Upper lobe of left lung (tissue), 6 donors: ENCODE results near the gene AQP3. TPM values are rescaled to one million over a fixed set of nuclear protein-coding genes. Genes with fewer than 3 reads are reported as not detected.

Experiments
- ATAC-seq, 2 donors: fragments of 200-7000 bp; cut with Tn5 transposase; one replicate each; pipeline ENCODE4 v1.9.1; 2022; ENCODE audit warnings: mild to moderate bottlenecking in 2 of 2, moderate library complexity in 2 of 2; ENCODE audit not compliant: low FRiP score in 2 of 2
- DNase-seq, 2 donors: peaks; one replicate each; pipeline ENCODE4 v3.0.0-alpha.2; 2019 to 2020
- H3K27ac ChIP-seq, 4 donors: fragments of 200-600 bp; sonication (generic); one replicate each; pipeline ENCODE4 v1.5.1; 2016 to 2019
- H3K27me3 ChIP-seq, 4 donors: fragments of 200-600 bp; sonication (generic); one replicate each; pipeline ENCODE4 v1.5.1; 2017 to 2019
- H3K36me3 ChIP-seq, 4 donors: fragments of 200-600 bp; sonication (generic); one replicate each; pipeline ENCODE4 v1.5.1; 2016 to 2019
- H3K4me1 ChIP-seq, 4 donors: fragments of 200-600 bp; sonication (generic); one replicate each; pipeline ENCODE4 v1.5.1; 2018 to 2019
- H3K4me3 ChIP-seq, 4 donors: fragments of 200-600 bp; sonication (generic); one replicate each; pipeline ENCODE4 v1.5.1; 2017 to 2019; ENCODE audit warnings: mild to moderate bottlenecking in 2 of 4, moderate library complexity in 1 of 4
- H3K9me3 ChIP-seq, 4 donors: fragments of 200-600 bp; sonication (generic); one replicate each; pipeline ENCODE4 v1.5.1; 2018 to 2019
- CTCF ChIP-seq, 6 experiments: fragments of 450-650 bp in 4 of 6; fragments of 200-600 bp in 2 of 6; sonication (generic) in 2 of 6; IDR thresholded peaks; one replicate each; pipeline ENCODE4 v1.5.1; 2016 to 2019; ENCODE audit warnings: antibody characterized with exemption in 6 of 6
- EP300 ChIP-seq, 4 donors: sonication (generic); formaldehyde crosslinking; IDR thresholded peaks; one replicate each; pipeline ENCODE4 v1.5.1; 2017; ENCODE audit warnings: antibody characterized with exemption in 4 of 4, control low read depth in 2 of 4
- POLR2A ChIP-seq, 4 donors: fragments of 450-650 bp; IDR thresholded peaks; one replicate each; pipeline ENCODE4 v1.5.1; 2016 to 2017; ENCODE audit warnings: antibody characterized with exemption in 4 of 4, mild to moderate bottlenecking in 2 of 4
- POLR2AphosphoS5 ChIP-seq, 2 donors: sonication (generic); formaldehyde crosslinking; IDR thresholded peaks; one replicate each; pipeline ENCODE4 v1.5.1; 2017; ENCODE audit warnings: antibody characterized with exemption in 2 of 2
- WGBS, 2 donors: methylation state at CpG; one replicate each; pipeline ENCODE4 v1.1.5; 2017 to 2018; 5-methylcytosine and 5-hydroxymethylcytosine counted together
- total RNA-seq, 6 donors: library from RNA; depleted of rRNA in 4 of 6; stranded (reverse); fragments of >200 nt in 4 of 6; gene quantifications; one replicate each; pipeline versions ENCODE4 v1.1.0 to v1.2.1, GENCODE V29; 2016 to 2021
- donor health status: DM: no; HTN: no; CAD: no; lungs with moderate emphysema.
- donor health status: DM: no; HTN: yes; CAD: no; lungs with severe emphysema.

AQP3 gene
- total RNA-seq, 6 donors from 2014 or later = 62.5 to 468 (median 201) TPM

- peak overlapping the region; percentile 52 to 89 (median 74) for H3K27ac ChIP-seq
- WGBS, 2 donors = 33 to 56% methylated on average over 12 of the region's 12 CpGs
- peaks cover 14 to 40% (median 33%) of the 10 kb centered on the region in 4 donors for H3K4me1 ChIP-seq
- H3K36me3 ChIP-seq = peaks cover 0 to 14% (median 10%) of the 10 kb centered on the region in 4 donors
- DNase-seq (peak in 1 of 2 donors; percentile 35), ATAC-seq (peak; percentile 42 to 68)
- peak overlapping the region; percentile 4 to 63 (median 56) for H3K4me3 ChIP-seq
- TF ChIP-seq POLR2A (IDR thresholded peaks at IDR 0.05) (peak in 1 of 4 donors; percentile 33), CTCF (IDR thresholded peaks at IDR 0.05) (no peak), POLR2AphosphoS5 (IDR thresholded peaks at IDR 0.05) (no peak)
- no peaks in the 10 kb centered on the region for H3K27me3 ChIP-seq
- no peaks in the 10 kb centered on the region for H3K9me3 ChIP-seq
These were observed 1.0 kb downstream of the AQP3 start for GRCh38 chr9:33446240-33446945.

- peak in 1 of 2 donors; percentile 23 for ATAC-seq
- TF ChIP-seq CTCF (IDR thresholded peaks at IDR 0.05) = no peak
- no peak for TF ChIP-seq EP300 (IDR thresholded peaks at IDR 0.05)
- no peak for TF ChIP-seq POLR2A (IDR thresholded peaks at IDR 0.05)
- TF ChIP-seq POLR2AphosphoS5 (IDR thresholded peaks at IDR 0.05) = no peak
These were observed 1.8 kb downstream of the AQP3 start for GRCh38 chr9:33445389-33446239.

GRCh38 chr9:33443464-33444154 lies 3.8 kb downstream of the AQP3 start:
- Histone ChIP-seq H3K9me3 (no peaks in the 10 kb centered on the region), H3K4me1 (peaks cover 14 to 47% (median 41%) of the 10 kb centered on the region in 4 donors), H3K27me3 (no peaks in the 10 kb centered on the region), H3K4me3 (peak overlapping the region in 1 of 4 donors; percentile 13), H3K36me3 (peaks cover 0 to 14% (median 10%) of the 10 kb centered on the region in 4 donors), H3K27ac (peak overlapping the region in 1 of 4 donors; percentile 40)
- DNase-seq = no peak
- ATAC-seq = no peak
- WGBS, 2 donors = 71 to 83% methylated on average over 8 to 9 of the region's 10 CpGs
- TF ChIP-seq EP300 (IDR thresholded peaks at IDR 0.05) = no peak
- no peak for TF ChIP-seq POLR2AphosphoS5 (IDR thresholded peaks at IDR 0.05)
- no peak for TF ChIP-seq CTCF (IDR thresholded peaks at IDR 0.05)
- TF ChIP-seq POLR2A (IDR thresholded peaks at IDR 0.05) = no peak

More at GRCh38 chr9:33445389-33446239, 1.8 kb downstream of the AQP3 start:
- WGBS, 2 donors = 67 to 78% methylated on average over 8 to 11 of the region's 11 CpGs
- Histone ChIP-seq H3K36me3 (peaks cover 0 to 14% (median 10%) of the 10 kb centered on the region in 4 donors), H3K27ac (peak overlapping the region; percentile 52 to 89 (median 74)), H3K4me3 (peak overlapping the region; percentile 4 to 63 (median 56)), H3K27me3 (no peaks in the 10 kb centered on the region), H3K9me3 (no peaks in the 10 kb centered on the region), H3K4me1 (peaks cover 14 to 40% (median 33%) of the 10 kb centered on the region in 4 donors)
- DNase-seq = peak in 1 of 2 donors; percentile 76

- peak overlapping the region in 1 of 4 donors; percentile 40 for H3K27ac ChIP-seq
- peaks cover 12 to 44% (median 39%) of the 10 kb centered on the region in 4 donors for H3K4me1 ChIP-seq
- no peaks in the 10 kb centered on the region for H3K9me3 ChIP-seq
- no peak overlapping the region for H3K4me3 ChIP-seq
- 79 to 88% methylated on average over 9 of the region's 9 CpGs for WGBS, 2 donors
- no peaks in the 10 kb centered on the region for H3K27me3 ChIP-seq
- TF ChIP-seq POLR2AphosphoS5 (IDR thresholded peaks at IDR 0.05) (no peak), EP300 (IDR thresholded peaks at IDR 0.05) (no peak), POLR2A (IDR thresholded peaks at IDR 0.05) (no peak), CTCF (IDR thresholded peaks at IDR 0.05) (no peak)
- no peak for DNase-seq
- no peak for ATAC-seq
- H3K36me3 ChIP-seq = peaks cover 0 to 14% (median 10%) of the 10 kb centered on the region in 4 donors
These were observed 4.3 kb downstream of the AQP3 start for GRCh38 chr9:33443047-33443446.
